K562 (cell line): ENCODE measurements around the gene ALDH16A1. TPM values are rescaled to one million over a fixed set of nuclear protein-coding genes. Genes with fewer than 3 reads are reported as not detected.

Experiments
- C11orf30 ChIP-seq: fragments of 450-650 bp; IDR thresholded peaks from 2 replicates; pipeline ENCODE4 v1.6.1; 2016; ENCODE audit warnings: low read depth, mild to moderate bottlenecking
- CBFA2T3 ChIP-seq: fragments of 450-650 bp; IDR thresholded peaks from 2 replicates; pipeline ENCODE4 v1.6.1; 2017
- CBX2 ChIP-seq: fragments of 200-600 bp; sonication (generic); IDR thresholded peaks from one replicate; pipeline ENCODE4 v1.6.1; 2012; ENCODE audit warnings: mild to moderate bottlenecking, low read length, inconsistent platforms; ENCODE audit not compliant: insufficient read depth, poor library complexity, severe bottlenecking
- MLX ChIP-seq, 2 experiments: fragments of 450-650 bp in 1 of 2; sonication (generic) in 1 of 2; formaldehyde crosslinking; conservative IDR thresholded peaks; 2 replicates each; pipeline versions ENCODE4 v1.4.0 to v1.8.1; 2020 to 2022; ENCODE audit warnings: mild to moderate bottlenecking in 1 of 2, missing genetic modification reagents in 1 of 2
- PTBP1 ChIP-seq: fragments of 200-400 bp; formaldehyde crosslinking; IDR thresholded peaks from 2 replicates; pipeline ENCODE4 v1.6.1; 2017; ENCODE audit warnings: low read depth, low read length
- SIN3A ChIP-seq, 2 experiments: fragments of 150-350 bp in 1 of 2; IDR thresholded peaks; 2 replicates each; pipeline ENCODE4 v1.6.1; 2011 to 2016; ENCODE audit warnings: borderline replicate concordance in 2 of 2, low read depth in 2 of 2, low read length in 2 of 2, mild to moderate bottlenecking in 2 of 2, moderate library complexity in 2 of 2; ENCODE audit not compliant: control insufficient read depth in 1 of 2
- SNRNP70 ChIP-seq: fragments of 200-400 bp; formaldehyde crosslinking; optimal IDR thresholded peaks from 2 replicates; pipeline ENCODE3; 2017; ENCODE audit warnings: low read depth, low read length
- ZNF431 ChIP-seq: sonication (generic); formaldehyde crosslinking; IDR thresholded peaks from 2 replicates; pipeline ENCODE4 v1.8.0; 2022; ENCODE audit warnings: mild to moderate bottlenecking, missing genetic modification reagents
- polyA plus RNA-seq, 8 experiments: library from polyadenylated mRNA; depleted of rRNA in 4 of 8; stranded (reverse) in 5 of 8; unstranded in 3 of 8; fragments of >200 nt; fragmentation: Nextera tagmentation in 2 of 8; fragmentation: Illumina TruSeq in 1 of 8; extraction: Ambion mirVana in 2 of 8; extraction: Trizol in 1 of 8; gene quantifications; 2 replicates each; pipeline versions ENCODE4 v1.2.1 to v1.2.3, GENCODE V29; 2011 to 2014; ENCODE audit warnings: inconsistent platforms in 1 of 8, missing spikeins in 1 of 8
- total RNA-seq, 7 experiments: library from RNA; depleted of rRNA in 6 of 7; stranded (reverse); fragments of >200 nt in 6 of 7; fragmentation: Illumina TruSeq in 2 of 7; extraction: Trizol in 2 of 7; gene quantifications; 2 replicates each; pipeline versions ENCODE4 v1.2.1 to v1.2.3, GENCODE V29; 2011 to 2021; ENCODE audit warnings: low replicate concordance in 1 of 7
- TF ChIP-seq, protein P1 (sequence below), 2 experiments: fragments of 450-650 bp; IDR thresholded peaks; 2 replicates each; pipeline ENCODE4 v1.6.1; 2018; ENCODE audit warnings: mild to moderate bottlenecking in 2 of 2, low read depth in 1 of 2; ENCODE audit not compliant: partially characterized antibody in 2 of 2
- TF ChIP-seq, protein P2 (sequence below), 2 experiments: fragments of 450-650 bp; IDR thresholded peaks; 2 replicates each; pipeline ENCODE4 v1.6.1; 2016

The ALDH16A1 gene
- total and polyA plus RNA-seq, 9 of the 15 experiments (the other 6 are each of a cell fraction or from before 2014, with no cell fraction given): 2.2 to 52.2 (median 7.6) TPM

- TF ChIP-seq, protein P1, sequence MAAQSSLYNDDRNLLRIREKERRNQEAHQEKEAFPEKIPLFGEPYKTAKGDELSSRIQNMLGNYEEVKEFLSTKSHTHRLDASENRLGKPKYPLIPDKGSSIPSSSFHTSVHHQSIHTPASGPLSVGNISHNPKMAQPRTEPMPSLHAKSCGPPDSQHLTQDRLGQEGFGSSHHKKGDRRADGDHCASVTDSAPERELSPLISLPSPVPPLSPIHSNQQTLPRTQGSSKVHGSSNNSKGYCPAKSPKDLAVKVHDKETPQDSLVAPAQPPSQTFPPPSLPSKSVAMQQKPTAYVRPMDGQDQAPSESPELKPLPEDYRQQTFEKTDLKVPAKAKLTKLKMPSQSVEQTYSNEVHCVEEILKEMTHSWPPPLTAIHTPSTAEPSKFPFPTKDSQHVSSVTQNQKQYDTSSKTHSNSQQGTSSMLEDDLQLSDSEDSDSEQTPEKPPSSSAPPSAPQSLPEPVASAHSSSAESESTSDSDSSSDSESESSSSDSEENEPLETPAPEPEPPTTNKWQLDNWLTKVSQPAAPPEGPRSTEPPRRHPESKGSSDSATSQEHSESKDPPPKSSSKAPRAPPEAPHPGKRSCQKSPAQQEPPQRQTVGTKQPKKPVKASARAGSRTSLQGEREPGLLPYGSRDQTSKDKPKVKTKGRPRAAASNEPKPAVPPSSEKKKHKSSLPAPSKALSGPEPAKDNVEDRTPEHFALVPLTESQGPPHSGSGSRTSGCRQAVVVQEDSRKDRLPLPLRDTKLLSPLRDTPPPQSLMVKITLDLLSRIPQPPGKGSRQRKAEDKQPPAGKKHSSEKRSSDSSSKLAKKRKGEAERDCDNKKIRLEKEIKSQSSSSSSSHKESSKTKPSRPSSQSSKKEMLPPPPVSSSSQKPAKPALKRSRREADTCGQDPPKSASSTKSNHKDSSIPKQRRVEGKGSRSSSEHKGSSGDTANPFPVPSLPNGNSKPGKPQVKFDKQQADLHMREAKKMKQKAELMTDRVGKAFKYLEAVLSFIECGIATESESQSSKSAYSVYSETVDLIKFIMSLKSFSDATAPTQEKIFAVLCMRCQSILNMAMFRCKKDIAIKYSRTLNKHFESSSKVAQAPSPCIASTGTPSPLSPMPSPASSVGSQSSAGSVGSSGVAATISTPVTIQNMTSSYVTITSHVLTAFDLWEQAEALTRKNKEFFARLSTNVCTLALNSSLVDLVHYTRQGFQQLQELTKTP (IDR thresholded peaks at IDR 0.05; ENCODE audit: low read depth in 1 of 2, partially characterized antibody in 2 of 2): no peak
- TF ChIP-seq, protein P2, sequence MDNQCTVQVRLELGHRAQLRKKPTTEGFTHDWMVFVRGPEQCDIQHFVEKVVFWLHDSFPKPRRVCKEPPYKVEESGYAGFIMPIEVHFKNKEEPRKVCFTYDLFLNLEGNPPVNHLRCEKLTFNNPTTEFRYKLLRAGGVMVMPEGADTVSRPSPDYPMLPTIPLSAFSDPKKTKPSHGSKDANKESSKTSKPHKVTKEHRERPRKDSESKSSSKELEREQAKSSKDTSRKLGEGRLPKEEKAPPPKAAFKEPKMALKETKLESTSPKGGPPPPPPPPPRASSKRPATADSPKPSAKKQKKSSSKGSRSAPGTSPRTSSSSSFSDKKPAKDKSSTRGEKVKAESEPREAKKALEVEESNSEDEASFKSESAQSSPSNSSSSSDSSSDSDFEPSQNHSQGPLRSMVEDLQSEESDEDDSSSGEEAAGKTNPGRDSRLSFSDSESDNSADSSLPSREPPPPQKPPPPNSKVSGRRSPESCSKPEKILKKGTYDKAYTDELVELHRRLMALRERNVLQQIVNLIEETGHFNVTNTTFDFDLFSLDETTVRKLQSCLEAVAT (IDR thresholded peaks at IDR 0.05): peak in 1 of 2 experiments; percentile 12; a peak in 3 of 4 replicates
- TF ChIP-seq MLX (CRISPR knock-in tag; conservative IDR thresholded peaks at IDR 0.05) (no peak), C11orf30 (peak; percentile 95), SNRNP70 (peak; percentile 7), PTBP1 (no peak), CBX2 (no peak), SIN3A (IDR thresholded peaks at IDR 0.05; ENCODE audit: borderline replicate concordance in 2 of 2, control insufficient read depth in 1 of 2, low read depth in 2 of 2, low read length in 2 of 2) (no peak; a peak in 1 of 4 replicates), ZNF431 (CRISPR knock-in tag) (no peak), CBFA2T3 (no peak)
Measured at GRCh38 chr19:49488863-49489537, 36.0 kb downstream of the ALDH16A1 start (continued).
